ENCODE data around the gene CHI3L2. TPM values are rescaled to one million over a fixed set of nuclear protein-coding genes. Genes with fewer than 3 reads are reported as not detected.

The CHI3L2 gene
- total and polyA plus RNA-seq, 2 donors (not counting 1 experiment from before 2014, with no cell fraction given), result 9.2 to 31.5 TPM

DNA sequence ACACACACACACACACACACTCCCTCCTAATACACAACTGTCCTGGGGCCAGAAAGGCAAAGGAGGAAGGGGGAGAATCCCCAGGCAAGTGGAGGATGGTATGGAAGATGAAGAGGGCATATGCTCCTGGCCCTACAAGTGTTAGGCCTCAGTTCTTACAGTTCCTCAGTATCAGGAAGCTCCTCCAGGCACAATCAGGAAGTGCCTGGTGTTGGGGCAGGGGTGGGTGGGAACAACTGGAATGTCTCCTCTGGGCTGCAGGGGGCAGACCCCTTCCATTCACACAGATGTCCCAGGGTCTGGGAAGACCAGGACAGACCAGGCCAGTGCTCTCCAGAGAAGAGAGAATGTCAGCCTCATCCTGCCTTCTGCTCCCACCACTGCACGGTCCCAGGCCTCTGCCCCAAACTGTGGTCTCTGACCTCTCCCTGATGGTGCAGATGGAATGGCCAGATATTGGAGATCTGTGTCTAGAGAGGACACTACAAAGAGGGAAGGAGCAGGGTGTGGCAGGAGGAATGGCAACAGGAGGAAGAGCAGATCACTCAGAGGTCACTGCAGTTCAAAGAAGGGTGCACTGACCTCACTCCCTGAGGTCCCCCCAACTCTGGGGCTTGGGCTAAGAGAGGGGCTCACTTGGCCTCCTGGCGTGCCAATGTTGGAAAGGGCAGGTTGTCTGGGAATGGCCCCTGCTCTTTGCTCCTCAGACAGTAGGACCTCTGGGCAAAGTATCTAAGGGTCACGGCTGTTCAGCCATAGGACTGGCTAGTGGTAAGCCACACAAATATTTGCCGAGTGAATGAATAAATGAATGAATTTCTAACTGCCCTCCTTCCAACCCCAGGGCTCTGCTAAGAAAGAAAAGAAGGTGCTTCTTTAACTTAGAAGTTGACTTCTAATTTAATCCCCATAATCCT lies 24.5 kb upstream of the CHI3L2 start:
- ATAC-seq (ENCODE audit: low read depth) (no peak), DNase-seq (peak; percentile 31)
- Mint-ChIP-seq H3K9me3 (ENCODE audit: insufficient read depth) (no peaks in the 10 kb centered on the region), H3K27me3 (no peaks in the 10 kb centered on the region), H3K27ac (peak overlapping the region; percentile 96), H3K4me1 (peaks cover 84% of the 10 kb centered on the region), H3K4me3 (peak overlapping the region; percentile 91)
- intact Hi-C loops (cut with micrococcal nuclease), result loop anchor here (5.0 to 10.0 kb wide), 2 partner anchors 241 to 418 kb away; partner anchors contain the start of gene LRIF1
- H3K4me2 ChIP-seq (replicated peaks; ENCODE audit: low read depth, low read length, poor library complexity, severe bottlenecking), result peak overlapping the region; percentile 88
- ChIA-PET POLR2A (interaction anchor here (0.6 to 7.8 kb wide), 14 partner anchors 10 to 305 kb away, joined by 3 to 138 read pairs (median 5); partner anchors contain the start of genes CEPT1 and DRAM2), CTCF (interaction anchor here (0.6 to 9.3 kb wide), 11 partner anchors 12 to 444 kb away, joined by 3 to 205 read pairs (median 4); no protein-coding TSS in a partner anchor)
- H3K36me3 ChIP-seq (replicated peaks in 1 of 2; ENCODE audit: control extremely low read depth in 1 of 2, control insufficient read depth in 1 of 2, extremely low read depth in 1 of 2, insufficient read depth in 2 of 2, low read length in 1 of 2), result peaks cover 2 to 26% of the 10 kb centered on the region in 2 experiments
- 86% methylated on average over 1 of the region's 4 CpGs for WGBS (ENCODE audit: insufficient coverage)
- peaks cover 64 to 83% of the 10 kb centered on the region in 2 donors for H3K4me1 ChIP-seq (ENCODE audit: control insufficient read depth in 2 of 2, insufficient read depth in 2 of 2, low read length in 2 of 2)
- peak overlapping the region; percentile 83 for H3K9ac ChIP-seq (ENCODE audit: low read length)
- no peaks in the 10 kb centered on the region for H3K9me3 ChIP-seq (ENCODE audit: control extremely low read depth in 1 of 3, control insufficient read depth in 2 of 3, insufficient read depth in 1 of 3, low read length in 2 of 3)
- no peak for TF ChIP-seq EZH2 (IDR thresholded peaks at IDR 0.05; ENCODE audit: borderline replicate concordance, insufficient read depth, low read depth, low read length, poor library complexity, severe bottlenecking)
- TF ChIP-seq, protein P1, sequence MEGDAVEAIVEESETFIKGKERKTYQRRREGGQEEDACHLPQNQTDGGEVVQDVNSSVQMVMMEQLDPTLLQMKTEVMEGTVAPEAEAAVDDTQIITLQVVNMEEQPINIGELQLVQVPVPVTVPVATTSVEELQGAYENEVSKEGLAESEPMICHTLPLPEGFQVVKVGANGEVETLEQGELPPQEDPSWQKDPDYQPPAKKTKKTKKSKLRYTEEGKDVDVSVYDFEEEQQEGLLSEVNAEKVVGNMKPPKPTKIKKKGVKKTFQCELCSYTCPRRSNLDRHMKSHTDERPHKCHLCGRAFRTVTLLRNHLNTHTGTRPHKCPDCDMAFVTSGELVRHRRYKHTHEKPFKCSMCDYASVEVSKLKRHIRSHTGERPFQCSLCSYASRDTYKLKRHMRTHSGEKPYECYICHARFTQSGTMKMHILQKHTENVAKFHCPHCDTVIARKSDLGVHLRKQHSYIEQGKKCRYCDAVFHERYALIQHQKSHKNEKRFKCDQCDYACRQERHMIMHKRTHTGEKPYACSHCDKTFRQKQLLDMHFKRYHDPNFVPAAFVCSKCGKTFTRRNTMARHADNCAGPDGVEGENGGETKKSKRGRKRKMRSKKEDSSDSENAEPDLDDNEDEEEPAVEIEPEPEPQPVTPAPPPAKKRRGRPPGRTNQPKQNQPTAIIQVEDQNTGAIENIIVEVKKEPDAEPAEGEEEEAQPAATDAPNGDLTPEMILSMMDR (IDR thresholded peaks at IDR 0.05), result no peak
- H3K79me2 ChIP-seq (ENCODE audit: control insufficient read depth, insufficient read depth, low read length), result peaks cover 44% of the 10 kb centered on the region
- H3K27ac ChIP-seq (ENCODE audit: low read length in 2 of 2), result peak overlapping the region; percentile 88 to 96
- peak overlapping the region; percentile 84 for H2AFZ ChIP-seq (ENCODE audit: insufficient read depth, low read depth, low read length, poor library complexity, severe bottlenecking)
- peak overlapping the region; percentile 60 to 87 (median 83) for H3K4me3 ChIP-seq (ENCODE audit: control extremely low read depth in 1 of 5, extremely low read depth in 1 of 5, insufficient read depth in 1 of 5, low read depth in 2 of 5, low read length in 4 of 5)
- H4K20me1 ChIP-seq (ENCODE audit: control insufficient read depth, insufficient read depth, low read length, poor library complexity, severe bottlenecking), result no peaks in the 10 kb centered on the region
- H3K27me3 ChIP-seq (replicated peaks in 1 of 4; ENCODE audit: control extremely low read depth in 1 of 4, control insufficient read depth in 3 of 4, insufficient read depth in 4 of 4, low read length in 3 of 4), result no peaks in the 10 kb centered on the region

Measured in B cell (primary cell).